Testis (tissue), 2 donors: Measurements from ENCODE around the gene ZGPAT.
"Not testable (repeated sequence)": the region's sequence is repeated elsewhere in the genome, so short reads cannot be mapped to it uniquely, and the experiment has no call there.

ENCODE experiments used
- POLR2A ChIP-seq: fragments of 450-650 bp; IDR thresholded peaks from one replicate; pipeline ENCODE4 v1.6.1; 2017; ENCODE audit warnings: antibody characterized with exemption, mild to moderate bottlenecking, moderate library complexity
- TF ChIP-seq, protein P1 (sequence below), 3 experiments: fragments of 450-650 bp in 2 of 3; fragments of 200-600 bp in 1 of 3; sonication (generic) in 1 of 3; IDR thresholded peaks; one replicate each; pipeline ENCODE4 v1.5.1; 2016 to 2019; ENCODE audit warnings: antibody characterized with exemption in 3 of 3, mild to moderate bottlenecking in 2 of 3, moderate library complexity in 1 of 3

DNA sequence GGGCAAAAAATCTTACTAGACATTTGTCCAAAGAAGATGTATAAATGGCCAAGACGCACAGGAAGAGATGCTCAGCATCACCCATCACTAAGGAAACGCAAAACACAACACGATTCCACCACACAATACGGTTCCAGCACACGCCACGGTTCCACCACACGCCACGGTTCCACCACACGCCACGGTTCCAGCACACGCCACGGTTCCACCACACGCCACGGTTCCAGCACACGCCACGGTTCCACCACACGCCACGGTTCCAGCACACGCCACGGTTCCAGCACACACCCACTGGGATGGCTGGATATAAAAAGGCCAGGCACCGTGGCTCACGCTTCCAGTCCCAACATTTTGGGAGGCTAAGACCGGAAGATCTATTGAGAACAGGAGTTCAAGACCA lies 69.0 kb downstream of the ZGPAT start:
- TF ChIP-seq, protein P1, sequence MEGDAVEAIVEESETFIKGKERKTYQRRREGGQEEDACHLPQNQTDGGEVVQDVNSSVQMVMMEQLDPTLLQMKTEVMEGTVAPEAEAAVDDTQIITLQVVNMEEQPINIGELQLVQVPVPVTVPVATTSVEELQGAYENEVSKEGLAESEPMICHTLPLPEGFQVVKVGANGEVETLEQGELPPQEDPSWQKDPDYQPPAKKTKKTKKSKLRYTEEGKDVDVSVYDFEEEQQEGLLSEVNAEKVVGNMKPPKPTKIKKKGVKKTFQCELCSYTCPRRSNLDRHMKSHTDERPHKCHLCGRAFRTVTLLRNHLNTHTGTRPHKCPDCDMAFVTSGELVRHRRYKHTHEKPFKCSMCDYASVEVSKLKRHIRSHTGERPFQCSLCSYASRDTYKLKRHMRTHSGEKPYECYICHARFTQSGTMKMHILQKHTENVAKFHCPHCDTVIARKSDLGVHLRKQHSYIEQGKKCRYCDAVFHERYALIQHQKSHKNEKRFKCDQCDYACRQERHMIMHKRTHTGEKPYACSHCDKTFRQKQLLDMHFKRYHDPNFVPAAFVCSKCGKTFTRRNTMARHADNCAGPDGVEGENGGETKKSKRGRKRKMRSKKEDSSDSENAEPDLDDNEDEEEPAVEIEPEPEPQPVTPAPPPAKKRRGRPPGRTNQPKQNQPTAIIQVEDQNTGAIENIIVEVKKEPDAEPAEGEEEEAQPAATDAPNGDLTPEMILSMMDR (IDR thresholded peaks at IDR 0.05) = not testable (repeated sequence)
- not testable (repeated sequence) for TF ChIP-seq POLR2A
